HepG2 (cell line): ENCODE data around the gene FUT1. TPM values are rescaled to one million over a fixed set of nuclear protein-coding genes. Genes with fewer than 3 reads are reported as not detected.

Experiments
- ATAC-seq: fragments of 200-7000 bp; cut with Tn5 transposase; 3 replicates; pipeline ENCODE4 v1.9.1; 2020; ENCODE audit warnings: mild to moderate bottlenecking, moderate library complexity
- BruUV-seq: library from RNA; stranded (reverse); fragments of 400-500 nt; replicated peaks from 2 replicates; lab custom pipeline; 2021; lab: Mats Ljungman, UMichigan
- CTCF ChIA-PET: fragments of 300-600 bp; formaldehyde crosslinking; extraction: SDS; loops from one replicate; lab custom pipeline; 2021; ENCODE audit warnings: low total read pairs, inconsistent platforms, low intra/inter-chr PET ratio; lab: Yijun Ruan, JAX
- POLR2A ChIA-PET: fragments of 350-600 bp; sonication (Branson Sonifier 250); formaldehyde crosslinking; loops from one replicate; lab custom pipeline; 2020; ENCODE audit warnings: antibody characterized with exemption, inconsistent platforms; lab: Yijun Ruan, JAX
- DNase-seq: peaks from one replicate; pipeline ENCODE4 v3.0.0-alpha.2; 2015; ENCODE audit warnings: low spot score
- FAIRE-seq: peaks from 3 replicates; lab custom pipeline; 2011; peaks lifted over from hg19 to GRCh38; lab: Jason Lieb, UNC
- H2AFZ ChIP-seq: one replicate; pipeline ENCODE4 v1.6.1; 2011; ENCODE audit warnings: low read length, inconsistent platforms
- H3K27ac ChIP-seq: fragments of 300-600 bp; 3 replicates; pipeline ENCODE4 v1.8.0; 2011; ENCODE audit warnings: mixed run types, mild to moderate bottlenecking, mixed read lengths, low read length, inconsistent platforms; ENCODE audit not compliant: insufficient read depth; ENCODE audit errors: extremely low read length
- H3K27me3 ChIP-seq, 2 experiments: fragments of 200-600 bp in 1 of 2; 2 replicates in 1 of 2; 3 replicates in 1 of 2; pipeline versions ENCODE4 v1.6.0 to v1.8.0; 2011; ENCODE audit warnings: low read length in 2 of 2, mild to moderate bottlenecking in 2 of 2, moderate library complexity in 2 of 2, inconsistent platforms in 1 of 2; ENCODE audit not compliant: insufficient read depth in 2 of 2, control insufficient read depth in 1 of 2
- H3K36me3 ChIP-seq, 2 experiments: fragments of 200-600 bp in 1 of 2; replicated peaks in 1 of 2; 2 replicates in 1 of 2; 3 replicates in 1 of 2; pipeline versions ENCODE4 v1.5.1 to v1.8.0; 2011; ENCODE audit warnings: low read length in 2 of 2, inconsistent platforms in 1 of 2; ENCODE audit not compliant: insufficient read depth in 2 of 2, control insufficient read depth in 1 of 2
- H3K4me1 ChIP-seq: 2 replicates; pipeline ENCODE4 v1.5.1; 2012; ENCODE audit warnings: low read length, inconsistent platforms; ENCODE audit not compliant: insufficient read depth
- H3K4me2 ChIP-seq: 2 replicates; pipeline ENCODE4 v1.6.0; 2011; ENCODE audit warnings: low read depth, low read length, inconsistent platforms
- H3K4me3 ChIP-seq, 3 experiments: fragments of 200-600 bp in 1 of 3; sonication (generic), shearing (Covaris generic) in 1 of 3; replicated peaks in 1 of 3; 2 replicates each; pipeline ENCODE4 v1.5.1; 2011 to 2016; ENCODE audit warnings: low read length in 3 of 3, inconsistent platforms in 2 of 3, low read depth in 2 of 3, mild to moderate bottlenecking in 2 of 3, control low read depth in 1 of 3, mixed read lengths in 1 of 3; ENCODE audit not compliant: insufficient read depth in 1 of 3
- H3K79me2 ChIP-seq: one replicate; pipeline ENCODE4 v1.6.1; 2011; ENCODE audit warnings: low read length, inconsistent platforms; ENCODE audit not compliant: insufficient read depth
- H3K9ac ChIP-seq: 2 replicates; pipeline ENCODE4 v1.6.0; 2011; ENCODE audit warnings: mild to moderate bottlenecking, low read depth, low read length, inconsistent platforms; ENCODE audit not compliant: insufficient read depth
- H3K9me3 ChIP-seq: 2 replicates; pipeline ENCODE4 v1.5.1; 2012; ENCODE audit warnings: mild to moderate bottlenecking, low read length
- H4K20me1 ChIP-seq: 2 replicates; pipeline ENCODE4 v1.6.0; 2011; ENCODE audit warnings: inconsistent platforms, mild to moderate bottlenecking, low read length, moderate library complexity; ENCODE audit not compliant: insufficient read depth
- CREM ChIP-seq, 2 experiments: sonication (generic) in 1 of 2; formaldehyde crosslinking in 1 of 2; IDR thresholded peaks; 2 replicates each; pipeline versions ENCODE4 v1.4.0 to v1.6.1; 2016 to 2020; ENCODE audit warnings: antibody characterized with exemption in 1 of 2, mild to moderate bottlenecking in 1 of 2, missing genetic modification reagents in 1 of 2
- ELF4 ChIP-seq: sonication (generic); formaldehyde crosslinking; IDR thresholded peaks from 2 replicates; pipeline ENCODE4 v1.5.0; 2020; ENCODE audit warnings: missing genetic modification reagents, mild to moderate bottlenecking, moderate library complexity, borderline replicate concordance
- FOXM1 ChIP-seq: sonication (generic); formaldehyde crosslinking; IDR thresholded peaks from 2 replicates; pipeline ENCODE4 v1.5.0; 2020; ENCODE audit warnings: missing genetic modification reagents
- NFATC3 ChIP-seq: sonication (generic); formaldehyde crosslinking; IDR thresholded peaks from 2 replicates; pipeline ENCODE4 v1.5.1; 2020; ENCODE audit warnings: mild to moderate bottlenecking, missing genetic modification reagents
- NFRKB ChIP-seq: fragments of 450-650 bp; IDR thresholded peaks from 2 replicates; pipeline ENCODE4 v1.6.1; 2017
- NFYB ChIP-seq: sonication (generic); formaldehyde crosslinking; IDR thresholded peaks from 2 replicates; pipeline ENCODE4 v1.4.0; 2020; ENCODE audit warnings: missing genetic modification reagents
- RARA ChIP-seq: IDR thresholded peaks from 2 replicates; pipeline ENCODE4 v1.6.1; 2016; ENCODE audit warnings: missing genetic modification reagents, missing compliant biosample characterization
- SAP130 ChIP-seq: IDR thresholded peaks from 2 replicates; pipeline ENCODE4 v1.6.1; 2016; ENCODE audit warnings: low read depth
- UBTF ChIP-seq: sonication (generic); formaldehyde crosslinking; IDR thresholded peaks from 2 replicates; pipeline ENCODE4 v1.4.0; 2020; ENCODE audit warnings: mild to moderate bottlenecking, missing genetic modification reagents
- ZBTB10 ChIP-seq: sonication (generic); formaldehyde crosslinking; IDR thresholded peaks from 2 replicates; pipeline ENCODE4 v1.4.0; 2020; ENCODE audit warnings: missing genetic modification reagents, borderline replicate concordance
- ZFX ChIP-seq: sonication (generic); formaldehyde crosslinking; IDR thresholded peaks from 2 replicates; pipeline ENCODE4 v1.4.0; 2020; ENCODE audit warnings: mild to moderate bottlenecking, low read depth, missing genetic modification reagents, moderate library complexity
- ZNF354B ChIP-seq: sonication (generic); formaldehyde crosslinking; IDR thresholded peaks from 2 replicates; pipeline ENCODE4 v1.8.0; 2022; ENCODE audit warnings: mild to moderate bottlenecking, missing genetic modification reagents
- ZNF552 ChIP-seq: sonication (generic); formaldehyde crosslinking; IDR thresholded peaks from 2 replicates; pipeline ENCODE4 v1.9.0; 2022; ENCODE audit warnings: missing genetic modification reagents, mild to moderate bottlenecking, borderline replicate concordance
- ZNF576 ChIP-seq: sonication (generic); formaldehyde crosslinking; IDR thresholded peaks from 2 replicates; pipeline ENCODE4 v1.4.0; 2020; ENCODE audit warnings: mild to moderate bottlenecking, missing genetic modification reagents
- ZNF678 ChIP-seq: sonication (generic); formaldehyde crosslinking; IDR thresholded peaks from 2 replicates; pipeline ENCODE4 v1.4.0; 2020; ENCODE audit warnings: mild to moderate bottlenecking, missing genetic modification reagents
- WGBS: methylation state at CpG from one replicate; pipeline ENCODE4 v1.1.6; 2017; ENCODE audit warnings: low lambda C conversion rate; 5-methylcytosine and 5-hydroxymethylcytosine counted together
- in situ Hi-C: cut with HindIII; loops from 2 replicates; pipeline ENCODE4 v1.10.0; 2017; ENCODE audit warnings: low pct_unique_long_range_greater_than_20kb; ENCODE audit not compliant: extremely low pct_ligation_motif_present
- intact Hi-C: fragments of 100-400 bp; cut with micrococcal nuclease; formaldehyde crosslinking; loops from one replicate; pipeline ENCODE4 v1.10.0; 2022; ENCODE audit not compliant: unreplicated experiment
- polyA plus RNA-seq, 8 experiments: library from polyadenylated mRNA; depleted of rRNA in 3 of 8; stranded (reverse) in 7 of 8; unstranded in 1 of 8; fragments of >200 nt; fragmentation: Illumina TruSeq in 4 of 8; extraction: Trizol in 4 of 8; gene quantifications; 2 replicates each; pipeline versions ENCODE4 v1.2.1 to v1.2.3, GENCODE V29; 2011 to 2016; ENCODE audit warnings: low read depth in 4 of 8, missing spikeins in 1 of 8, mixed read lengths in 1 of 8; ENCODE audit not compliant: insufficient read depth in 1 of 8
- total RNA-seq, 5 experiments: library from RNA; depleted of rRNA; stranded (reverse); fragments of >200 nt; fragmentation: Illumina TruSeq; extraction: Trizol; gene quantifications; 2 replicates each; pipeline ENCODE4 v1.2.3, GENCODE V29; 2016; ENCODE audit warnings: low read depth in 1 of 5

The FUT1 gene
- total and polyA plus RNA-seq, 2 of the 13 experiments (the other 11 are each of a cell fraction or from before 2014, with no cell fraction given) = 0.07 to 1.1 TPM

GRCh38 chr19:48795685-48796070 is 43.2 kb upstream of the FUT1 start (continued):
- TF ChIP-seq ZFX (peak; percentile 62), CREM (IDR thresholded peaks at IDR 0.05) (peak; percentile 44; the same call in 1 of the 2 replicates), CREM (CRISPR knock-in tag; IDR thresholded peaks at IDR 0.05) (no peak), NFRKB (no peak), UBTF (CRISPR knock-in tag) (0 out of 2 replicates have a peak, but pooled peaks have one; percentile 3)

- WGBS = 48% methylated on average over 23 of the region's 38 CpGs
- H3K79me2 ChIP-seq = no peaks in the 10 kb centered on the region
- in situ Hi-C loops = loop anchor here (5.0 kb wide), 1 partner anchor 42 kb away; the partner anchor contains the start of gene HSD17B14
- intact Hi-C loops = loop anchor here (1.0 kb wide), 1 partner anchor 40 kb away; no protein-coding TSS in a partner anchor
- H2AFZ ChIP-seq = no peak overlapping the region
- no peaks in the 10 kb centered on the region for H3K9me3 ChIP-seq
- H3K27ac ChIP-seq = no peak overlapping the region
- DNase-seq (peak; percentile 79), FAIRE-seq (peak; percentile 83), ATAC-seq (peak; percentile 91)
- no peaks in the 10 kb centered on the region for H3K27me3 ChIP-seq
- CTCF ChIA-PET = interaction anchor here (0.8 to 1.1 kb wide), 4 partner anchors 40 to 47 kb away, joined by 3 to 7 read pairs (median 4); partner anchors contain the start of gene HSD17B14
- peaks cover 29% of the 10 kb centered on the region for H3K4me1 ChIP-seq
- H3K4me2 ChIP-seq = peak overlapping the region; percentile 61
- peak overlapping the region; percentile 39 to 80 (median 59); a peak in 5 of 6 replicates for H3K4me3 ChIP-seq
- no peaks in the 10 kb centered on the region for H4K20me1 ChIP-seq
- H3K36me3 ChIP-seq = no peaks in the 10 kb centered on the region
- no TSS peak for BruUV-seq
- POLR2A ChIA-PET = interaction anchor here (0.9 to 2.3 kb wide), 8 partner anchors 11 to 175 kb away, joined by 3 to 53 read pairs (median 4); partner anchors contain the start of gene PPP1R15A
- H3K9ac ChIP-seq = peak overlapping the region; percentile 42
- TF ChIP-seq NFRKB = no peak
- no peak for TF ChIP-seq ZNF576 (CRISPR knock-in tag)
- no peak for TF ChIP-seq ZBTB10 (CRISPR knock-in tag)
- no peak for TF ChIP-seq ZNF552 (CRISPR knock-in tag)
- TF ChIP-seq FOXM1 (CRISPR knock-in tag) = no peak
- no peak for TF ChIP-seq RARA (CRISPR knock-in tag)
- no peak for TF ChIP-seq NFATC3 (CRISPR knock-in tag)
- TF ChIP-seq SAP130 (CRISPR knock-in tag) = peak; percentile 51; the same call in 1 of the 2 replicates
- TF ChIP-seq ELF4 (CRISPR knock-in tag) = no peak
- 0 out of 2 replicates have a peak, but pooled peaks have one; percentile 41 for TF ChIP-seq NFYB
- TF ChIP-seq ZNF678 (CRISPR knock-in tag) = no peak
- TF ChIP-seq ZNF354B = no peak
These were observed 42.7 kb upstream of the FUT1 start for GRCh38 chr19:48795055-48795684.
